Osteoblast (primary cell): Measurements from ENCODE around the gene MCTP2. TPM values are rescaled to one million over a fixed set of nuclear protein-coding genes. Genes with fewer than 3 reads are reported as not detected.
A peak's percentile ranks its signal among the peaks of the same experiment; 100 is the strongest.

Experiments
- DNase-seq: peaks from one replicate; pipeline ENCODE4 v3.0.0; 2011; ENCODE audit warnings: low spot score, mixed read lengths; ENCODE audit not compliant: insufficient read length; ENCODE audit errors: missing footprints
- H2AFZ ChIP-seq: 2 replicates; pipeline ENCODE4 v1.6.0; 2011; ENCODE audit warnings: mild to moderate bottlenecking, low read length
- H3K27ac ChIP-seq: 2 replicates; pipeline ENCODE4 v1.5.1; 2011; ENCODE audit warnings: mild to moderate bottlenecking, low read depth, low read length, moderate library complexity
- H3K27me3 ChIP-seq: 2 replicates; pipeline ENCODE4 v1.6.0; 2012; ENCODE audit warnings: mild to moderate bottlenecking, control low read depth, inconsistent platforms, low read length, moderate library complexity; ENCODE audit not compliant: insufficient read depth
- H3K36me3 ChIP-seq: 2 replicates; pipeline ENCODE4 v1.5.1; 2011; ENCODE audit warnings: mild to moderate bottlenecking, low read length, control low read depth, moderate library complexity; ENCODE audit not compliant: insufficient read depth
- H3K4me1 ChIP-seq: 2 replicates; pipeline ENCODE4 v1.5.1; 2011; ENCODE audit warnings: mild to moderate bottlenecking, low read length, control low read depth, moderate library complexity; ENCODE audit not compliant: insufficient read depth
- H3K4me2 ChIP-seq: 2 replicates; pipeline ENCODE4 v1.6.0; 2011; ENCODE audit warnings: mild to moderate bottlenecking, low read length; ENCODE audit not compliant: insufficient read depth
- H3K4me3 ChIP-seq: fragments of 200-600 bp; sonication (generic); 3 replicates; pipeline ENCODE4 v1.5.1; 2012; ENCODE audit warnings: mild to moderate bottlenecking, low read length, inconsistent platforms; ENCODE audit not compliant: insufficient read depth
- H3K79me2 ChIP-seq: 2 replicates; pipeline ENCODE4 v1.6.0; 2012; ENCODE audit warnings: mild to moderate bottlenecking, low read length, control low read depth, inconsistent platforms; ENCODE audit not compliant: insufficient read depth
- H3K9me3 ChIP-seq: 2 replicates; pipeline ENCODE4 v1.5.1; 2011; ENCODE audit warnings: low read depth, low read length, control low read depth
- H4K20me1 ChIP-seq: 2 replicates; pipeline ENCODE4 v1.6.0; 2012; ENCODE audit warnings: mild to moderate bottlenecking, low read length, control low read depth; ENCODE audit not compliant: insufficient read depth
- total RNA-seq: library from RNA; depleted of rRNA; stranded (reverse); fragments of >200 nt; gene quantifications from 2 replicates; pipeline ENCODE4 v1.2.3, GENCODE V29; 2012
- TF ChIP-seq, protein P1 (sequence below): IDR thresholded peaks from 2 replicates; pipeline ENCODE4 v1.5.1; 2011; ENCODE audit warnings: mild to moderate bottlenecking, low read depth, low read length, moderate library complexity; ENCODE audit errors: extremely low read depth

MCTP2 gene
- total RNA-seq, 1 donor = 16.3 TPM

- Histone ChIP-seq H3K4me3 (no peak overlapping the region), H2AFZ (no peak overlapping the region), H3K79me2 (no peaks in the 10 kb centered on the region), H3K4me2 (no peak overlapping the region), H3K4me1 (no peaks in the 10 kb centered on the region), H3K9me3 (no peaks in the 10 kb centered on the region), H3K36me3 (no peaks in the 10 kb centered on the region), H3K27ac (no peak overlapping the region), H4K20me1 (no peaks in the 10 kb centered on the region), H3K27me3 (no peaks in the 10 kb centered on the region)
- peak; percentile 22 for DNase-seq
- TF ChIP-seq, protein P1, sequence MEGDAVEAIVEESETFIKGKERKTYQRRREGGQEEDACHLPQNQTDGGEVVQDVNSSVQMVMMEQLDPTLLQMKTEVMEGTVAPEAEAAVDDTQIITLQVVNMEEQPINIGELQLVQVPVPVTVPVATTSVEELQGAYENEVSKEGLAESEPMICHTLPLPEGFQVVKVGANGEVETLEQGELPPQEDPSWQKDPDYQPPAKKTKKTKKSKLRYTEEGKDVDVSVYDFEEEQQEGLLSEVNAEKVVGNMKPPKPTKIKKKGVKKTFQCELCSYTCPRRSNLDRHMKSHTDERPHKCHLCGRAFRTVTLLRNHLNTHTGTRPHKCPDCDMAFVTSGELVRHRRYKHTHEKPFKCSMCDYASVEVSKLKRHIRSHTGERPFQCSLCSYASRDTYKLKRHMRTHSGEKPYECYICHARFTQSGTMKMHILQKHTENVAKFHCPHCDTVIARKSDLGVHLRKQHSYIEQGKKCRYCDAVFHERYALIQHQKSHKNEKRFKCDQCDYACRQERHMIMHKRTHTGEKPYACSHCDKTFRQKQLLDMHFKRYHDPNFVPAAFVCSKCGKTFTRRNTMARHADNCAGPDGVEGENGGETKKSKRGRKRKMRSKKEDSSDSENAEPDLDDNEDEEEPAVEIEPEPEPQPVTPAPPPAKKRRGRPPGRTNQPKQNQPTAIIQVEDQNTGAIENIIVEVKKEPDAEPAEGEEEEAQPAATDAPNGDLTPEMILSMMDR = no peak
Observed at GRCh38 chr15:94235646-94236045, 4.3 kb downstream of the MCTP2 start.

DNA sequence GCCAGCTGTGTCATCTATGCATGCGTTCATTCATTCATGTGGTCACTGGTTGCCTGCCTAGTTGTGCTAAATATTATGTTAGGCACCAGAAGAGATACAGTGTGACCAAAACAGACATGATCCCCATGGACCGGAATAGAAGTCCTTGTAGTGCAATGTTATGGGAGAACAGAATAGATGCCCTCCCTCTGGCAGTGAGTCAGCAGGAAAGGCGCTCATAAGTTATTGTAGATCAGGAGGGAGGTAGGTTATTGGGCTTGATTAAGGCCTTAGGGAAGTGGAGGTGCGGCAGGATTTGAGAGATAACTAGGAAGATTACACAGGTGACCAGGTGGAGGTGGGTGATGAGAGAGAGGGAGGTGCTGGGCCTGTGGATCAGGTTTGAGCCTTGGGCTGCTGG, 5.2 kb downstream of the MCTP2 start:
- H3K36me3 ChIP-seq = no peaks in the 10 kb centered on the region
- TF ChIP-seq, protein P1 = no peak
- no peaks in the 10 kb centered on the region for H4K20me1 ChIP-seq
- no peaks in the 10 kb centered on the region for H3K79me2 ChIP-seq
- no peak for DNase-seq
- no peak overlapping the region for H2AFZ ChIP-seq
- H3K4me2 ChIP-seq = no peak overlapping the region
- H3K4me1 ChIP-seq = no peaks in the 10 kb centered on the region
- H3K4me3 ChIP-seq = no peak overlapping the region
- no peaks in the 10 kb centered on the region for H3K27me3 ChIP-seq
- H3K9me3 ChIP-seq = no peaks in the 10 kb centered on the region
- H3K27ac ChIP-seq = no peak overlapping the region

- no peak overlapping the region for H3K4me2 ChIP-seq
- no peaks in the 10 kb centered on the region for H3K36me3 ChIP-seq
- no peak overlapping the region for H3K4me3 ChIP-seq
- no peaks in the 10 kb centered on the region for H3K79me2 ChIP-seq
- H3K9me3 ChIP-seq = no peaks in the 10 kb centered on the region
- no peak for DNase-seq
- no peaks in the 10 kb centered on the region for H4K20me1 ChIP-seq
- TF ChIP-seq, protein P1 = no peak
- H3K27me3 ChIP-seq = no peaks in the 10 kb centered on the region
- no peak overlapping the region for H3K27ac ChIP-seq
- no peaks in the 10 kb centered on the region for H3K4me1 ChIP-seq
- H2AFZ ChIP-seq = no peak overlapping the region
Observed at GRCh38 chr15:94237903-94238302, 6.5 kb downstream of the MCTP2 start.

DNA sequence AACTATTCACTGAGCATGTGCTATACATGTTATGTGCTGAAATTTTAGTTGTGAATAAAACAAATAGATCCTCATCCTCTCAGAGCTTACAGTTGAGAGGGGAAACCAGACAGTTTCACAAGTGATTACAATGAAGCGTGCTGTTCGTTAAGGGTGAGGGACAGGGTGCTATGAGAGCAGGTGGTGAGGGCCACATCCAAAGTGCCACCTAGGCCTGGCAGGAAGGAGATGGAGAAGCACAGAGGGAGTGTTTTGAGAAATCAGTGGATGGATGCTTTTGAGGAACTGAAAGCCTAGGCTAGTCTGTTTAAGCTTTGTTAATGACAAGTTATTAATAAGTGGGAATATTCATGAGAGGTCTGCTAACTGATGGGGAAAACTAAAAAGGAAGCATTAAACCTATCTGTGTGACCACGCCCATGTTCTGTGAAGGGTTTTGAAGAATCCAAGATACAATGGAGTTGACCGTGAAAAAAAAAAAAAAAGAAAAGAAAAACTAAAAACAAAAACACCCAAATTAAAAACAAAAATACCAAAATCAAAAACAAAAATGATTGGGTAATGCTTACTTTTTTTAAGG, 7.3 kb downstream of the MCTP2 start:
- H3K4me1 ChIP-seq = no peaks in the 10 kb centered on the region
- H3K4me3 ChIP-seq = no peak overlapping the region
- H3K4me2 ChIP-seq = no peak overlapping the region
- no peaks in the 10 kb centered on the region for H3K36me3 ChIP-seq
- no peak for DNase-seq
- no peaks in the 10 kb centered on the region for H4K20me1 ChIP-seq
- H2AFZ ChIP-seq = no peak overlapping the region
- H3K79me2 ChIP-seq = no peaks in the 10 kb centered on the region
- H3K27me3 ChIP-seq = no peaks in the 10 kb centered on the region
- TF ChIP-seq, protein P1 = no peak
- no peaks in the 10 kb centered on the region for H3K9me3 ChIP-seq
- no peak overlapping the region for H3K27ac ChIP-seq
